C4-2B (cell line): ENCODE results near the gene PLCG2.

Experiments
- CTCF ChIP-seq: fragments of 450-650 bp; conservative IDR thresholded peaks from 2 replicates; pipeline ENCODE4 v1.5.1; 2017; ENCODE audit warnings: mild to moderate bottlenecking
- ZFX ChIP-seq: fragments of 450-650 bp; IDR thresholded peaks from 2 replicates; pipeline ENCODE4 v1.6.1; 2017

DNA sequence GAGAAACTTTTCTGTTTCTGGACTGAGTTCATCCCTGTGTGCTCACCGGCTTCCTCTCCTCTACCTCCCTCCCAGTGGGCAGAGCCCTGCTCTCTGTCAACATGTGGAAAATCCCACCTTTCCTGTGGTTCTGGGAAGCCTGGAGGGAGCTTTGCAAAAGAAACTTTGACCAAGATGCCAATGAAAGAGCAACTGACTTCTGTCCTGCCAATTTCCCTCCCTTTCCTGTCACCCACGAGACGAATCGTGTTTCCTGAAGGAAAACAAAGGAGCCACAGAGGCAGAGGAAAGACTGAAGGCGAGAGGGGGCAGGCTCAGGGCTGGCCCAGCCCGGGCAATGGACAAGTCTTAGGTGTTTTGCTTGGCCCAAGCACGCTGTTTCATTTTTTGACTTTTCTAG, 82.8 kb downstream of the PLCG2 start:
- no peak for TF ChIP-seq CTCF
- TF ChIP-seq ZFX, result no peak
